AG04450 (cell line): Measurements from ENCODE around the gene EXOC4. TPM values are rescaled to one million over a fixed set of nuclear protein-coding genes. Genes with fewer than 3 reads are reported as not detected.

Source experiments
- CTCF ChIA-PET: fragments of 300-600, 350-600 bp; formaldehyde crosslinking; extraction: SDS; loops from one replicate; lab custom pipeline; 2022; ENCODE audit warnings: antibody characterized with exemption, inconsistent platforms; lab: Charles Lee
- POLR2A ChIA-PET: fragments of 350-600 bp; formaldehyde crosslinking; extraction: SDS; loops from one replicate; lab custom pipeline; 2021; ENCODE audit warnings: antibody characterized with exemption, inconsistent platforms; lab: Yijun Ruan, JAX
- DNase-seq: peaks from one replicate; pipeline ENCODE4 v3.0.0-alpha.2; 2011; ENCODE audit warnings: low read depth, low spot score
- H3K27ac ChIP-seq: one replicate; pipeline ENCODE4 v1.5.1; 2012; ENCODE audit warnings: low read depth, low read length, control low read depth
- H3K27me3 ChIP-seq: one replicate; pipeline ENCODE4 v1.6.0; 2012; ENCODE audit warnings: low read length; ENCODE audit not compliant: control insufficient read depth, insufficient read depth
- H3K4me3 ChIP-seq: 2 replicates; pipeline ENCODE4 v1.5.1; 2011; ENCODE audit warnings: mild to moderate bottlenecking, low read depth, low read length, control low read depth
- H3K9me3 ChIP-seq: 2 replicates; pipeline ENCODE4 v1.5.1; 2012; ENCODE audit warnings: low read length; ENCODE audit not compliant: control insufficient read depth, insufficient read depth
- CTCF ChIP-seq: IDR thresholded peaks from 2 replicates; pipeline ENCODE4 v1.5.1; 2011; ENCODE audit warnings: low read depth, low read length, control low read depth, inconsistent platforms
- polyA plus RNA-seq: library from polyadenylated mRNA; depleted of rRNA; stranded (reverse); fragments of >200 nt; gene quantifications from 2 replicates; pipeline ENCODE4 v1.2.3, GENCODE V29; 2011

The EXOC4 gene
- polyA plus RNA-seq, 1 experiment = 73.5 TPM

GRCh38 chr7:133428876-133429275, 176.0 kb downstream of the EXOC4 start:
- ChIA-PET POLR2A (no interaction called here), CTCF (no interaction called here)
- no peak for DNase-seq
- no peak for TF ChIP-seq CTCF
- no peak overlapping the region for H3K4me3 ChIP-seq
- H3K27ac ChIP-seq = no peak overlapping the region
- H3K9me3 ChIP-seq = peaks cover 1% of the 10 kb centered on the region; the same call in 1 of the 2 replicates
- H3K27me3 ChIP-seq = no peaks in the 10 kb centered on the region

- DNase-seq = no peak
- POLR2A ChIA-PET = no interaction called here
- Histone ChIP-seq H3K27me3 (no peaks in the 10 kb centered on the region), H3K4me3 (no peak overlapping the region), H3K27ac (no peak overlapping the region), H3K9me3 (no peaks in the 10 kb centered on the region)
- CTCF ChIA-PET = interaction anchor here (0.6 kb wide), 1 partner anchor 455 kb away, joined by 3 read pairs; no protein-coding TSS in a partner anchor
- TF ChIP-seq CTCF = no peak
Observed at GRCh38 chr7:133429371-133429770, 176.5 kb downstream of the EXOC4 start.

GRCh38 chr7:133431134-133431724, 178.4 kb downstream of the EXOC4 start:
- DNase-seq = no peak
- ChIA-PET POLR2A (interaction anchor here (0.6 kb wide), 1 partner anchor 180 kb away, joined by 4 read pairs; no protein-coding TSS in a partner anchor), CTCF (no interaction called here)
- Histone ChIP-seq H3K4me3 (no peak overlapping the region), H3K27me3 (no peaks in the 10 kb centered on the region), H3K27ac (no peak overlapping the region), H3K9me3 (no peaks in the 10 kb centered on the region)
- TF ChIP-seq CTCF = no peak

- Histone ChIP-seq H3K4me3 (no peak overlapping the region), H3K27ac (no peak overlapping the region), H3K9me3 (no peaks in the 10 kb centered on the region), H3K27me3 (no peaks in the 10 kb centered on the region)
- no peak for DNase-seq
- TF ChIP-seq CTCF = no peak
- ChIA-PET POLR2A (no interaction called here), CTCF (interaction anchor here (1.1 to 4.6 kb wide), 19 partner anchors 10 to 1115 kb away, joined by 3 to 48 read pairs (median 7); partner anchors contain the start of gene EXOC4)
Observed at GRCh38 chr7:133433165-133433812, 180.4 kb downstream of the EXOC4 start.

GRCh38 chr7:133434246-133434865, 181.5 kb downstream of the EXOC4 start:
- Histone ChIP-seq H3K9me3 (no peaks in the 10 kb centered on the region), H3K4me3 (no peak overlapping the region), H3K27ac (no peak overlapping the region), H3K27me3 (no peaks in the 10 kb centered on the region)
- ChIA-PET CTCF (interaction anchor here (0.5 to 4.6 kb wide), 62 partner anchors 10 to 1489 kb away, joined by 3 to 48 read pairs (median 4); partner anchors contain the start of genes CHCHD3 and EXOC4), POLR2A (interaction anchor here (0.5 kb wide), 1 partner anchor 855 kb away, joined by 3 read pairs; no protein-coding TSS in a partner anchor)
- no peak for DNase-seq
- TF ChIP-seq CTCF = peak; percentile 70
